IPS-18a (cell line): ENCODE data around the gene BCL2L1.
A peak's percentile ranks its signal among the peaks of the same experiment; 100 is the strongest.
"Not testable (repeated sequence)": the region's sequence is repeated elsewhere in the genome, so short reads cannot be mapped to it uniquely, and the experiment has no call there.

Experiments
- H3K27ac ChIP-seq: one replicate; pipeline ENCODE4 v1.5.1; 2013; ENCODE audit warnings: low read length
- H3K27me3 ChIP-seq: one replicate; pipeline ENCODE4 v1.6.1; 2013; ENCODE audit warnings: mild to moderate bottlenecking, low read length; ENCODE audit not compliant: control insufficient read depth, insufficient read depth
- H3K36me3 ChIP-seq: one replicate; pipeline ENCODE4 v1.6.1; 2013; ENCODE audit warnings: low read depth, low read length; ENCODE audit not compliant: control insufficient read depth
- H3K4me1 ChIP-seq: one replicate; pipeline ENCODE4 v1.6.1; 2013; ENCODE audit warnings: low read depth, low read length; ENCODE audit not compliant: control insufficient read depth
- H3K4me3 ChIP-seq: one replicate; pipeline ENCODE4 v1.5.1; 2013; ENCODE audit warnings: low read length
- H3K9ac ChIP-seq: one replicate; pipeline ENCODE4 v1.6.1; 2013; ENCODE audit warnings: mild to moderate bottlenecking, low read length, moderate library complexity
- H3K9me3 ChIP-seq: one replicate; pipeline ENCODE4 v1.6.1; 2013; ENCODE audit warnings: low read depth, low read length; ENCODE audit not compliant: control insufficient read depth

The BCL2L1 gene

DNA sequence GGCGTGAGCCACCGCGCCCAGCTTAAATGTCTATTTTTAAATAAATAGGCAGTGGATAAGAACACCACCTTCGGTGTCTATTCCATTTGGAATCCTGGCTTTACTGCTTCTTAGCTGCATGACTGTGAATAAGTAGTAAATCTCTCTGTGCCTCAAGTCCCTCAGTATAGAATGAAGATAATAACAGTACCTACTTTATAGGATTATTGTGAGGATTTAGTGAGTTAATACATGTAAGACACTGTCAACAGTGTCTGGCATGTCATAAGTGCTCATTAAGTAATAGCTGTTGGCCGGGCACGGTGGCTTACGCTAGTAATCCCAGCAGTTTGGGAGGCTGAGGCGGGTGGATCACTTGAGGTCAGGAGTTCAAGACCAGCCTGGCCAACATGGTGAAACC, 26.6 kb upstream of the BCL2L1 start:
- no peaks in the 10 kb centered on the region for H3K9me3 ChIP-seq
- no peaks in the 10 kb centered on the region for H3K4me1 ChIP-seq
- H3K27ac ChIP-seq, result no peak overlapping the region
- no peak overlapping the region for H3K4me3 ChIP-seq
- no peak overlapping the region for H3K9ac ChIP-seq
- peaks cover 32% of the 10 kb centered on the region for H3K36me3 ChIP-seq
- no peaks in the 10 kb centered on the region for H3K27me3 ChIP-seq

DNA sequence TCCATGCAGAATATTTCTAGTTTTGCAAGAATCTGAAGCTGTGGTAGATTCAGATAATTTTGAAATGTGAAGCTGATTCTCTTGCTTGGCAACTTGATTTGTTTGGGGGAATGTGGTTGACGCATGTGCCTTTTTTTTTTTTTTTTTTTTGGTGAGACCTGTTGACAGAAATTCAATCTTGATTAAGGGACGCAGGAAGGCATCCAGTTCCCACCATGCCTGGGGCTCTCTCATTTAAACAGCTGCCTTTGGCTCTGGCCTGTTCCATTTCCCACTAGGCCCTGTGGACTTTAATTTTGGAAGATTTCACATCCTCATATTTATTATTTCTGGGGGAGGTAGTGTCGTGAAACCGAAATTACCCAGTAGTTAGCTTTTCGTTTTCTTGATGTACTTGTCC, 25.0 kb upstream of the BCL2L1 start:
- no peak overlapping the region for H3K27ac ChIP-seq
- H3K9ac ChIP-seq, result no peak overlapping the region
- H3K36me3 ChIP-seq, result peaks cover 33% of the 10 kb centered on the region
- H3K4me1 ChIP-seq, result no peaks in the 10 kb centered on the region
- no peak overlapping the region for H3K4me3 ChIP-seq
- no peaks in the 10 kb centered on the region for H3K27me3 ChIP-seq
- H3K9me3 ChIP-seq, result no peaks in the 10 kb centered on the region

DNA sequence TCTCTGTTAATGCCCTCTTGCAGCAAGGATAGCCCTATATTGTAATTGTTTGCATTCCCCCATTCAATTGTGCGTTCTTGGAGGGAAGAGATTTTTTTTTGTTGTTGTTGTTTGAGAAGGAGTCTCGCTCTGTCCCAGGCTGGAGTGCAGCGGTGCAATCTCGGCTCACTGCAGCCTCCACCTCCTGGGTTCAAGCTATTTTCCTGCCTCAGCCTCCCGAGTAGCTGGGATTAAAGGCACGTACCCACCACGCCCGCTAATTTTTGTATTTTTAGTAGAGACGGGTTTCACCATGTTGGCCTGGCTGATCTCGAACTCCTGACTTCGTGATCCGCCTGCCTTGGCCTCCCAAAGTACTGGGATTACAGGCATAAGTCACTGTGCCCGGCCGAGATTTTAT, 24.4 kb upstream of the BCL2L1 start:
- H3K4me1 ChIP-seq, H3K27ac ChIP-seq, H3K27me3 ChIP-seq, H3K9me3 ChIP-seq, H3K9ac ChIP-seq, H3K4me3 ChIP-seq: not testable (repeated sequence)
- peaks cover 39% of the 10 kb centered on the region for H3K36me3 ChIP-seq

DNA sequence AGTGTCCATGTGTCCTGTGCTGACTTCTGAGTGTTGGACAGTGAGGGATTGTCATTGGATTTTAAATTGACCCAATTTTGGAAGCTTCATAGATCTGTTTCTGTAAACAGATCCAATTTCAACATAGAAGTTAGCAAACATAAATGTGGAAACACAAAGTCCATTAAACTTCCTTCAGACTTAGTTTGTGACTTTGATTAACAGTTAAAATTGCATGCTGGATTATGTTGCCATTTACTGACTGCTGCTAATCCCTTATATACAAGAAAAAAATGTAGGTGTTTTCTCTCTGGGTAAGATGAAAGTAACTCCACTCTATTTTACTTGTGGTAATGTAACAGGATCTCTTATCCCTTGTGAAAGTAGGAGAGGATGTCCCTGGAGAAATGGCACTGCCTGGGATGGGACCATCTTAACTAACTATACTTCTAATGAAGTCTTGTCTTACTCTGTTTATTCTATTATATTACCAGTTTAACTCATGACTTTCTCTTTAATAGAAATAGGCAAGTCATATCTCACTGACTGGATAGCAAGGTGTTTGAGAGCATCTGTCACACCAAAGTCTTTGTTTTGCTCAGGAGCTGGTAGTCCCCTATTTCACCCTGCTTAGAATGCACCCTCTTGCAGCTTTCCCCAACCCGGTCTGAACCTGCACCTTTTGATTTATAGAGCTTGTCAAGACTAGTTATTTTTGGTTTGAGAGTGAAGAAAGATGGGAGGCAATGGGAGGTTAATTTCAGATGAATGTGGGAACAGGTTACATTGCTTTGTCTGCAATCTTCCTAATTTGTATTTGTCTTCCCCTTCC, 23.6 kb upstream of the BCL2L1 start:
- Histone ChIP-seq H3K9ac (no peak overlapping the region), H3K36me3 (peaks cover 39% of the 10 kb centered on the region), H3K27me3 (no peaks in the 10 kb centered on the region), H3K4me3 (no peak overlapping the region), H3K4me1 (no peaks in the 10 kb centered on the region), H3K9me3 (no peaks in the 10 kb centered on the region), H3K27ac (no peak overlapping the region)

DNA sequence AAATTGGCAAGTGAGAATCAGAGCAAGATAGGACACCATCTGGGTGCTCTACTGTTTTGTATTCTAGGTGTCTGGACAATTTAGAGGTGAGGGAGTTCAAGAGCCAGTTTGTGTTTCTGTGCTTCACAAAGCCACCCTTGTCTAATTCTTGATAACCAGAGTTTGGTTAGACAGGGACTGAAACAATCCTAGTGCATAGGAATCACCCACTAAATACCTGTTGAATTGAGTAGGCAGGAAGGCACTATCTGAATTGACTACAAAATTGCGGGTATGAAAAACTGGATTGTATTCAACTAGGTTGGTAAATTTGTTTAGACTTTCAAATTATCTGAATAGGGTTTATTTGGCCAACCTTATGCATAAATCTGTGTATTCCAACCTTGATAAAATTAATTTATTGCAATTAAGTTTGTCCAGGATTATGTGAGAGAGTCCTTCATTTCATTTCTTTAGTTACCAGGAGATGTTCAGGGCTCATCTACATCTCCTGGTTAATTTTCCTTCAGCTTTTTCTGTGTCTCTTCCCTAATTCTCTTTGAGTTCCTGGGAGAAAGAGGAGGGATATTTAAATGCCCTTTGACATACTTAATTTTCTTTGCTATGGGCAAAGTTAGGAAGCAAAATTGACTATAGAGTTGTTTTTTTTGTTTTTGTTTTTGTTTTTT, 18.1 kb upstream of the BCL2L1 start:
- H3K36me3 ChIP-seq, result peaks cover 27% of the 10 kb centered on the region
- H3K27ac ChIP-seq, result no peak overlapping the region
- peak overlapping the region; percentile 90 for H3K9ac ChIP-seq
- H3K27me3 ChIP-seq, result no peaks in the 10 kb centered on the region
- H3K4me3 ChIP-seq, result peak overlapping the region; percentile 98
- no peaks in the 10 kb centered on the region for H3K9me3 ChIP-seq
- H3K4me1 ChIP-seq, result peaks cover 10% of the 10 kb centered on the region

DNA sequence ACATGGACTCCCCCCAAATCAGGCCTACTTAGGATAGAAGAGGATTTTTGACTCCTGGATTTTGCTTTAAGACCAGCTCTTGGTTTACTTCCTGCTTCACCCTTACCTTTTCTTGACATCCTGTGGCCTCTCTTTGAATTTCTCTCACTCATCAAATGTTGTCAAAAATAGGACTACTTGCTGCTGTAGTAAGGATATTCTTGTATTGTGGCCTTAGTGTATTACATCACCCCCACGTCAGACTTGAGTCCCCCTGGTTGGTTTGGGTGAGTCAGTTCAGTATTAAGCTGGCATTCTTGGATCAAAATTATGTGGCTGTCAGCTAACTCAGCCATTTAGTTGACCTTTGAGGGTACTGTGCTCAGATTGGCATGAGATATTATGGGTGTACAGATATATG, 17.5 kb upstream of the BCL2L1 start:
- H3K27ac ChIP-seq, result no peak overlapping the region
- no peaks in the 10 kb centered on the region for H3K27me3 ChIP-seq
- peaks cover 21% of the 10 kb centered on the region for H3K36me3 ChIP-seq
- H3K4me3 ChIP-seq, result peak overlapping the region; percentile 98
- peaks cover 10% of the 10 kb centered on the region for H3K4me1 ChIP-seq
- H3K9me3 ChIP-seq, result no peaks in the 10 kb centered on the region
- H3K9ac ChIP-seq, result peak overlapping the region; percentile 90

GRCh38 chr20:31739550-31739977, 16.9 kb upstream of the BCL2L1 start:
- Histone ChIP-seq H3K9ac (peak overlapping the region; percentile 90), H3K36me3 (peaks cover 14% of the 10 kb centered on the region), H3K9me3 (no peaks in the 10 kb centered on the region), H3K27me3 (no peaks in the 10 kb centered on the region), H3K27ac (no peak overlapping the region), H3K4me3 (peak overlapping the region; percentile 98), H3K4me1 (peaks cover 10% of the 10 kb centered on the region)

DNA sequence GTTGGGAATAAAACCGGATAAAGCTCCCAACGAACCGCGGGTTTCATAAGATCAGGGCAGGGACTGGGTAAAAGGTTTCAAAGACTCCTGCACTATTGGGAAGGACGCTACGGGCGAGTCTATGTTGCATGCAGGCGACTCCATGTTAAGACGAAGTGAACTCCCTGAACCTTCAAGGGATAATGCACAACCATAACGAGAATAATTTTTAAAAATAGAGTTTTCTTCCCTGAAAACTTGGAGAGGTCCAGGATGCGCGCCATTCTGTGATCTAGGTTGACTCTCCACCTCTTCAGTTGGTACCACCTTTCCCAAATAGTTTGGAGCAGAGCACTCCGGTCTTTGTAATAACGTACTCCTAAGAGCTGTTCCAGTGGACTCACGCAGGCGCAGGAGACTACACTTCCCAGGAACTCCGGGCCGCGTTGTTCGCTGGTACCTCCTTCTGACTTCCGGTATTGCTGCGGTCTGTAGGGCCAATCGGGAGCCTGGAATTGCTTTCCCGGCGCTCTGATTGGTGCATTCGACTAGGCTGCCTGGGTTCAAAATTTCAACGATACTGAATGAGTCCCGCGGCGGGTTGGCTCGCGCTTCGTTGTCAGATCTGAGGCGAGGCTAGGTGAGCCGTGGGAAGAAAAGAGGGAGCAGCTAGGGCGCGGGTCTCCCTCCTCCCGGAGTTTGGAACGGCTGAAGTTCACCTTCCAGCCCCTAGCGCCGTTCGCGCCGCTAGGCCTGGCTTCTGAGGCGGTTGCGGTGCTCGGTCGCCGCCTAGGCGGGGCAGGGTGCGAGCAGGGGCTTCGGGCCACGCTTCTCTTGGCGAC, 16.3 kb upstream of the BCL2L1 start, which contains the start of gene TPX2:
TPX2 (plus strand) TSS at position 562 of the 821 bp plus-strand sequence. CDS start 18,187 bp downstream, outside the sequence.
- H3K4me1 ChIP-seq, result peaks cover 10% of the 10 kb centered on the region
- no peaks in the 10 kb centered on the region for H3K9me3 ChIP-seq
- H3K36me3 ChIP-seq, result peaks cover 10% of the 10 kb centered on the region
- peak within 1 kb of the TSS; percentile 90 for H3K9ac ChIP-seq
- no peaks in the 10 kb centered on the region for H3K27me3 ChIP-seq
- H3K4me3 ChIP-seq, result peak within 1 kb of the TSS; percentile 98
- H3K27ac ChIP-seq, result peak within 1 kb of the TSS; percentile 81

DNA sequence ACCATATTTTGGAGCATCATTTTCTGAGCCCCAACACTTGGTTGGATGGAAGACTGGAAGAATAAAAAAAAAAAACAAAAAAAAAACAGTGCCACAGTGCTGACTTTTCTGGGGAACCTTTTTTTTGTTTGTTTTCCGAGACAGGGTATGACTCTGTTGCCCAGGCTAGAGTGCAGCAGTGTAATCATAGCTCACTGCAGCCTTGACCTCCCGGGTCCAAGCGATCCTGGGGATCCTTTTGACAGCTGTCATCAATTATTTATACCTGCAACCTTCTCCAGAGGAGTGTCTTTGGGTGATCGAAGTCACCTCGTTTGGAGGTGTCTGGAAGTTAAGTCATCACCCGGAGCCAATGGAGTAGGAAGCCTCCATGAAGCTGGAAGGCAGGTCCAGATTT, 8.7 kb upstream of the BCL2L1 start:
- no peaks in the 10 kb centered on the region for H3K9me3 ChIP-seq
- no peaks in the 10 kb centered on the region for H3K27me3 ChIP-seq
- H3K27ac ChIP-seq, result no peak overlapping the region
- H3K9ac ChIP-seq, result no peak overlapping the region
- H3K36me3 ChIP-seq, result no peaks in the 10 kb centered on the region
- no peaks in the 10 kb centered on the region for H3K4me1 ChIP-seq
- no peak overlapping the region for H3K4me3 ChIP-seq

DNA sequence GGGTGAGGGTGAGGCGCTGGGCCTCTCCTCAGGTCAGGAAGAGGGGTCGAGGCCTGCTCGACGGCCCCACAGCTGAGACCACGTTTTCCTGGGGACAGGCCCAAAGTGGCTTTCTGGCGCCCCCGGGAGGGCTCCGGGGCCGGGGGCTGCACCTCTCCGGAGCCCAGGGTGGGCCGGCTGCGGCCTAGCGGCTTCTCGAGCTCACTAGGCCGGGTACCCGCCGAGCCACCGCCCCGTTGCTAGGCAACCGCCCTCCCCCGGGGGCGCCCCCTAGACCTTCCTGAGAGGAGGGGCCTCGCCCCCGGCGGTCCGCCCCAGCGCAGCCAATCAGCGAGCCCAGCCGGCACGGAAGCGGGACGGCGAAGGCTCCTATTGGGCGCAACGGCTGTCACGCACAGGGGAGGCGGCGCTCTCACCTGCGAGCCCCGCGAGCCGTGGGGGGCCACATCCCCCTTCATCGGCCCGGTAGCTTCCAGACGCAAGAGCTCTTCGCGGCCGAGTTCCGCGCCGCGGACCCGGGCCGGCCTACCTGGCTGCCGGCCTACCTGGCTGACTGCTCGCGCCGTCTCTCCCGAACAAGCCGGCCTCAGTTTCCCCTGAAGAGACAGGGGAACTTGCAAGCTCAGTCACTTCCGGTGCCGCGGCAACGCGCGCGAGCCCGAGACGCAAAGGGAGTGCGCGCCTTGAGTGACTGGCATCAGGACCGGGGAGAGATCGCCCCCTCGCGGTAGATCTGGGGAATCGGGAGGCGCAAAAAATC, 831 bp upstream of the BCL2L1 start:
- Histone ChIP-seq H3K27ac (peak overlapping the region; percentile 91), H3K36me3 (peaks cover 19% of the 10 kb centered on the region), H3K4me1 (peaks cover 34% of the 10 kb centered on the region), H3K27me3 (no peaks in the 10 kb centered on the region), H3K9me3 (no peaks in the 10 kb centered on the region), H3K9ac (peak overlapping the region; percentile 90), H3K4me3 (peak overlapping the region; percentile 63)

DNA sequence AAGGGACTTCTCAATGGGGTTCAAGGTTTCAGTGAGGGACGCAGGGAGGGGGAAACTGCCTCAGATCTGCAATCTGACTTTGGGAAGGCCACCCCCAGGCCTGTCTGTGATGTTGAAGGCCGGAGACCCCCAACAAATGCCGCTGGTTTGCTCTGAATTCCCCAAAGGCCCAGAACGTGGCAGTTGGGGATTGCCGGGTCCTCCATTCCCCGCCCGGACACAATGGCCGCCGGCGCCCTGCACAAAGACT, 326 bp upstream of the BCL2L1 start:
- Histone ChIP-seq H3K9me3 (no peaks in the 10 kb centered on the region), H3K27ac (peak overlapping the region; percentile 91), H3K36me3 (peaks cover 19% of the 10 kb centered on the region), H3K27me3 (no peaks in the 10 kb centered on the region), H3K4me1 (peaks cover 34% of the 10 kb centered on the region), H3K9ac (peak overlapping the region; percentile 90), H3K4me3 (peak overlapping the region; percentile 63)
